ENCODE data around the gene OR13C9.
"Not testable (repeated sequence)": the region's sequence is repeated elsewhere in the genome, so short reads cannot be mapped to it uniquely, and the experiment has no call there.

DNA sequence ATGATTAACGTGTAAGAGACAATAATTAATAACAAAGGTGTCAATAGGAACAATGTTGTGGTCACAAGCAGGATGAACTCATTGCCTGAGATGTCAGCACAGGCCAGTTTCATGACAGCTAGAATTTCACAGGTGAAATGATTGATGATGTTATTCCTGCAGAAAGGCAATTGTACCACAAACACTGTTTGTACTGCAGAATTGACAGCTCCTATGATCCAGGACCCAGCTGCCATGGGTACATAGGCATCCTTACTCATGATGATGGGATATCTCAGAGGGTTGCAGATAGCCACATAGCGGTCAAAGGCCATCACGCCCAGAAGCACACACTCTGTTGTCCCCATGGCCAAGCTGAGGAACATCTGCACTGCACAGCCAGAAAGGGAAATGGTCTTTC, 19.3 kb downstream of the OR13C9 start:
- TF ChIP-seq SNAI2 (CRISPR knock-in tag; IDR thresholded peaks at IDR 0.05); ZNF8 (CRISPR knock-in tag; IDR thresholded peaks at IDR 0.05); TCF4 (CRISPR knock-in tag; IDR thresholded peaks at IDR 0.05; ENCODE audit: borderline replicate concordance); ZC3H10 (CRISPR knock-in tag; IDR thresholded peaks at IDR 0.05); ZFP3 (CRISPR knock-in tag; IDR thresholded peaks at IDR 0.05); ESRRG (CRISPR knock-in tag; IDR thresholded peaks at IDR 0.05); CSDC2 (CRISPR knock-in tag; IDR thresholded peaks at IDR 0.05); ARNTL (CRISPR knock-in tag; IDR thresholded peaks at IDR 0.05; ENCODE audit: borderline replicate concordance, low read depth); RARB (CRISPR knock-in tag; IDR thresholded peaks at IDR 0.05); GLIS3 (CRISPR knock-in tag; IDR thresholded peaks at IDR 0.05): not testable (repeated sequence)
- TF ChIP-seq, protein P1, sequence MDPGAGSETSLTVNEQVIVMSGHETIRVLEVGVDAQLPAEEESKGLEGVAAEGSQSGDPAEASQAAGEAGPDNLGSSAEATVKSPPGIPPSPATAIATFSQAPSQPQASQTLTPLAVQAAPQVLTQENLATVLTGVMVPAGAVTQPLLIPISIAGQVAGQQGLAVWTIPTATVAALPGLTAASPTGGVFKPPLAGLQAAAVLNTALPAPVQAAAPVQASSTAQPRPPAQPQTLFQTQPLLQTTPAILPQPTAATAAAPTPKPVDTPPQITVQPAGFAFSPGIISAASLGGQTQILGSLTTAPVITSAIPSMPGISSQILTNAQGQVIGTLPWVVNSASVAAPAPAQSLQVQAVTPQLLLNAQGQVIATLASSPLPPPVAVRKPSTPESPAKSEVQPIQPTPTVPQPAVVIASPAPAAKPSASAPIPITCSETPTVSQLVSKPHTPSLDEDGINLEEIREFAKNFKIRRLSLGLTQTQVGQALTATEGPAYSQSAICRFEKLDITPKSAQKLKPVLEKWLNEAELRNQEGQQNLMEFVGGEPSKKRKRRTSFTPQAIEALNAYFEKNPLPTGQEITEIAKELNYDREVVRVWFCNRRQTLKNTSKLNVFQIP (CRISPR knock-in tag; IDR thresholded peaks at IDR 0.05; ENCODE audit: borderline replicate concordance, low read depth), result not testable (repeated sequence)
- TF ChIP-seq, protein P2, sequence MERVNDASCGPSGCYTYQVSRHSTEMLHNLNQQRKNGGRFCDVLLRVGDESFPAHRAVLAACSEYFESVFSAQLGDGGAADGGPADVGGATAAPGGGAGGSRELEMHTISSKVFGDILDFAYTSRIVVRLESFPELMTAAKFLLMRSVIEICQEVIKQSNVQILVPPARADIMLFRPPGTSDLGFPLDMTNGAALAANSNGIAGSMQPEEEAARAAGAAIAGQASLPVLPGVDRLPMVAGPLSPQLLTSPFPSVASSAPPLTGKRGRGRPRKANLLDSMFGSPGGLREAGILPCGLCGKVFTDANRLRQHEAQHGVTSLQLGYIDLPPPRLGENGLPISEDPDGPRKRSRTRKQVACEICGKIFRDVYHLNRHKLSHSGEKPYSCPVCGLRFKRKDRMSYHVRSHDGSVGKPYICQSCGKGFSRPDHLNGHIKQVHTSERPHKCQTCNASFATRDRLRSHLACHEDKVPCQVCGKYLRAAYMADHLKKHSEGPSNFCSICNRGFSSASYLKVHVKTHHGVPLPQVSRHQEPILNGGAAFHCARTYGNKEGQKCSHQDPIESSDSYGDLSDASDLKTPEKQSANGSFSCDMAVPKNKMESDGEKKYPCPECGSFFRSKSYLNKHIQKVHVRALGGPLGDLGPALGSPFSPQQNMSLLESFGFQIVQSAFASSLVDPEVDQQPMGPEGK (CRISPR knock-in tag; IDR thresholded peaks at IDR 0.05; ENCODE audit: borderline replicate concordance), result not testable (repeated sequence)
- TF ChIP-seq, protein P3, sequence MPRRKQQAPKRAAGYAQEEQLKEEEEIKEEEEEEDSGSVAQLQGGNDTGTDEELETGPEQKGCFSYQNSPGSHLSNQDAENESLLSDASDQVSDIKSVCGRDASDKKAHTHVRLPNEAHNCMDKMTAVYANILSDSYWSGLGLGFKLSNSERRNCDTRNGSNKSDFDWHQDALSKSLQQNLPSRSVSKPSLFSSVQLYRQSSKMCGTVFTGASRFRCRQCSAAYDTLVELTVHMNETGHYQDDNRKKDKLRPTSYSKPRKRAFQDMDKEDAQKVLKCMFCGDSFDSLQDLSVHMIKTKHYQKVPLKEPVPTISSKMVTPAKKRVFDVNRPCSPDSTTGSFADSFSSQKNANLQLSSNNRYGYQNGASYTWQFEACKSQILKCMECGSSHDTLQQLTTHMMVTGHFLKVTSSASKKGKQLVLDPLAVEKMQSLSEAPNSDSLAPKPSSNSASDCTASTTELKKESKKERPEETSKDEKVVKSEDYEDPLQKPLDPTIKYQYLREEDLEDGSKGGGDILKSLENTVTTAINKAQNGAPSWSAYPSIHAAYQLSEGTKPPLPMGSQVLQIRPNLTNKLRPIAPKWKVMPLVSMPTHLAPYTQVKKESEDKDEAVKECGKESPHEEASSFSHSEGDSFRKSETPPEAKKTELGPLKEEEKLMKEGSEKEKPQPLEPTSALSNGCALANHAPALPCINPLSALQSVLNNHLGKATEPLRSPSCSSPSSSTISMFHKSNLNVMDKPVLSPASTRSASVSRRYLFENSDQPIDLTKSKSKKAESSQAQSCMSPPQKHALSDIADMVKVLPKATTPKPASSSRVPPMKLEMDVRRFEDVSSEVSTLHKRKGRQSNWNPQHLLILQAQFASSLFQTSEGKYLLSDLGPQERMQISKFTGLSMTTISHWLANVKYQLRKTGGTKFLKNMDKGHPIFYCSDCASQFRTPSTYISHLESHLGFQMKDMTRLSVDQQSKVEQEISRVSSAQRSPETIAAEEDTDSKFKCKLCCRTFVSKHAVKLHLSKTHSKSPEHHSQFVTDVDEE (CRISPR knock-in tag; IDR thresholded peaks at IDR 0.05), result not testable (repeated sequence)

Measured in SK-N-SH treated with all-trans-retinoic acid at 6 μM for 48 hours (cell line).